K562 (cell line): ENCODE results near the gene HSD11B1L. TPM values are rescaled to one million over a fixed set of nuclear protein-coding genes. Genes with fewer than 3 reads are reported as not detected.
A peak's percentile ranks its signal among the peaks of the same experiment; 100 is the strongest.

Experiments
- ARID4B ChIP-seq: sonication (generic); formaldehyde crosslinking; IDR thresholded peaks from 2 replicates; pipeline ENCODE4 v1.8.0; 2022; ENCODE audit warnings: mild to moderate bottlenecking, missing genetic modification reagents
- ATF4 ChIP-seq: fragments of 450-650 bp; formaldehyde crosslinking; IDR thresholded peaks from 2 replicates; pipeline ENCODE4 v1.4.0; 2022; ENCODE audit warnings: mild to moderate bottlenecking, moderate library complexity
- ETV5 ChIP-seq: sonication (generic); formaldehyde crosslinking; IDR thresholded peaks from 2 replicates; pipeline ENCODE4 v1.4.0; 2020; ENCODE audit warnings: low read depth, mild to moderate bottlenecking, missing genetic modification reagents
- GATAD2B ChIP-seq: fragments of 450-650 bp; IDR thresholded peaks from 2 replicates; pipeline ENCODE4 v1.6.1; 2017; ENCODE audit warnings: mild to moderate bottlenecking, borderline replicate concordance
- HMG20A ChIP-seq: fragments of 450-650 bp; formaldehyde crosslinking; conservative IDR thresholded peaks from 2 replicates; pipeline ENCODE4 v1.4.0; 2020; ENCODE audit warnings: mild to moderate bottlenecking, mixed read lengths
- KLF6 ChIP-seq: fragments of 250-450 bp; sonication (Bioruptor Pico); IDR thresholded peaks from 2 replicates; pipeline ENCODE4 v1.4.0; 2020; ENCODE audit warnings: mild to moderate bottlenecking, moderate library complexity, borderline replicate concordance
- PHTF2 ChIP-seq: fragments of 250-450 bp; sonication (Bioruptor Pico); IDR thresholded peaks from 2 replicates; pipeline ENCODE4 v1.5.0; 2021; ENCODE audit warnings: mild to moderate bottlenecking
- RFX1 ChIP-seq: fragments of 450-650 bp; IDR thresholded peaks from 2 replicates; pipeline ENCODE4 v1.6.1; 2016; ENCODE audit warnings: mild to moderate bottlenecking, moderate library complexity
- SETDB1 ChIP-seq: IDR thresholded peaks from one replicate; pipeline ENCODE4 v1.6.1; 2012; ENCODE audit warnings: low read length, control low read depth, inconsistent platforms
- TEAD2 ChIP-seq: fragments of 450-650 bp; IDR thresholded peaks from 2 replicates; pipeline ENCODE4 v1.6.1; 2016; ENCODE audit warnings: missing genetic modification characterization, control low read depth, missing compliant biosample characterization
- THAP7 ChIP-seq: fragments of 250-450 bp; sonication (Bioruptor Pico); IDR thresholded peaks from 2 replicates; pipeline ENCODE4 v1.5.0; 2021
- UBTF ChIP-seq, 2 experiments: IDR thresholded peaks; 2 replicates each; pipeline ENCODE4 v1.6.1; 2012; ENCODE audit warnings: improper control_type of control experiment in 2 of 2, low read depth in 2 of 2, low read length in 2 of 2, borderline replicate concordance in 1 of 2
- WHSC1 ChIP-seq: IDR thresholded peaks from one replicate; pipeline ENCODE4 v1.6.1; 2012; ENCODE audit warnings: low read length, control low read depth, inconsistent platforms
- ZBTB34 ChIP-seq: fragments of 250-450 bp; sonication (Bioruptor Pico); IDR thresholded peaks from 2 replicates; pipeline ENCODE4 v1.8.0; 2021; ENCODE audit warnings: mild to moderate bottlenecking, moderate library complexity
- ZNF239 ChIP-seq: fragments of 250-450 bp; sonication (Bioruptor Pico); IDR thresholded peaks from 2 replicates; pipeline ENCODE4 v1.4.0; 2020; ENCODE audit warnings: mild to moderate bottlenecking
- ZNF282 ChIP-seq: sonication (generic); formaldehyde crosslinking; IDR thresholded peaks from 2 replicates; pipeline ENCODE4 v1.8.1; 2023; ENCODE audit warnings: missing genetic modification reagents
- ZNF695 ChIP-seq: fragments of 450-650 bp; formaldehyde crosslinking; IDR thresholded peaks from 2 replicates; pipeline ENCODE4 v1.4.0; 2020; ENCODE audit warnings: mild to moderate bottlenecking, moderate library complexity
- polyA plus RNA-seq, 8 experiments: library from polyadenylated mRNA; depleted of rRNA in 4 of 8; stranded (reverse) in 5 of 8; unstranded in 3 of 8; fragments of >200 nt; fragmentation: Nextera tagmentation in 2 of 8; fragmentation: Illumina TruSeq in 1 of 8; extraction: Ambion mirVana in 2 of 8; extraction: Trizol in 1 of 8; gene quantifications; 2 replicates each; pipeline versions ENCODE4 v1.2.1 to v1.2.3, GENCODE V29; 2011 to 2014; ENCODE audit warnings: inconsistent platforms in 1 of 8, missing spikeins in 1 of 8
- total RNA-seq, 7 experiments: library from RNA; depleted of rRNA in 6 of 7; stranded (reverse); fragments of >200 nt in 6 of 7; fragmentation: Illumina TruSeq in 2 of 7; extraction: Trizol in 2 of 7; gene quantifications; 2 replicates each; pipeline versions ENCODE4 v1.2.1 to v1.2.3, GENCODE V29; 2011 to 2021; ENCODE audit warnings: low replicate concordance in 1 of 7

Gene HSD11B1L
- total and polyA plus RNA-seq, 9 of the 15 experiments (the other 6 are each of a cell fraction or from before 2014, with no cell fraction given), result 0.31 to 7.7 (median 2.3) TPM

GRCh38 chr19:5690125-5690954 lies 9.5 kb downstream of the HSD11B1L start, which contains the start of gene RPL36 (continued):
- TF ChIP-seq ZBTB34 (CRISPR knock-in tag), result no peak
- no peak for TF ChIP-seq HMG20A (CRISPR knock-in tag)
- no peak for TF ChIP-seq PHTF2 (CRISPR knock-in tag)
- no peak for TF ChIP-seq RFX1
- peak; percentile 91 for TF ChIP-seq ARID4B (CRISPR knock-in tag)
- TF ChIP-seq UBTF (IDR thresholded peaks at IDR 0.05; ENCODE audit: borderline replicate concordance in 1 of 2, low read depth in 2 of 2, low read length in 2 of 2), result no peak
- no peak for TF ChIP-seq THAP7 (CRISPR knock-in tag)
- TF ChIP-seq SETDB1, result no peak
- 0 out of 2 replicates have a peak, but pooled peaks have one; percentile 36 for TF ChIP-seq GATAD2B
- TF ChIP-seq ZNF282 (CRISPR knock-in tag), result 0 out of 2 replicates have a peak, but pooled peaks have one; percentile 21
- no peak for TF ChIP-seq ZNF239 (CRISPR knock-in tag)
- TF ChIP-seq WHSC1, result no peak
- TF ChIP-seq ZNF695 (CRISPR knock-in tag), result peak; percentile 70; the same call in 1 of the 2 replicates
- peak; percentile 27; the same call in 1 of the 2 replicates for TF ChIP-seq ATF4 (CRISPR knock-in tag)
- TF ChIP-seq TEAD2 (tag), result no peak
- TF ChIP-seq ETV5 (CRISPR knock-in tag), result peak; percentile 63; the same call in 1 of the 2 replicates
- no peak for TF ChIP-seq KLF6 (CRISPR knock-in tag)
